Measurements from ENCODE around the gene GJB1. TPM values are rescaled to one million over a fixed set of nuclear protein-coding genes. Genes with fewer than 3 reads are reported as not detected.

Gene GJB1
- total RNA-seq, 1 experiment from 2014 or later, result not detected

DNA sequence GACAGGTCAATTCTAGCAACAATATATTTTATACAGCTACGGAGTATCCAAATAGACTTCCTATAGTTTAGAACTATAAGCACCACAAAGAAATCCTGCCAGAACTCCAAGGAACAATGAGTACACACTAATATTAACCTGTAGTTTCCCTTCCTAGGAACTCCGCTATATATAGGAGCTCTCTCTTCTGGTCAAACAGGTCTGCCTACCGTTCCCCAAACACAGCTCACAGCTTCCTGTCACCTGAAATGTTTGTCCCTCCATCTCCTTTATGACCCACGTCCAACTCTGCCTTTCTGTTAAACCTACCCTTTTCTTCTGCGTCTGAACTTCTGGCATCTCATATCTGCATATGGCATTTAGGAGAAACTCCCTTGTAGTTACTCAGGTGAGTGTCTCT, 10.5 kb upstream of the GJB1 start:
- H3K4me1 ChIP-seq (ENCODE audit: insufficient read depth, low read length), result peaks cover 8% of the 10 kb centered on the region; the same call in 1 of the 2 replicates
- intact Hi-C loops (cut with micrococcal nuclease), result no loop called here
- H3K27ac ChIP-seq (ENCODE audit: low read length), result no peak overlapping the region
- H3K36me3 ChIP-seq (ENCODE audit: low read depth, low read length), result no peaks in the 10 kb centered on the region
- ChIA-PET CTCF (no interaction called here), POLR2A (ENCODE audit: unreplicated experiment) (interaction anchor here (0.7 kb wide), 1 partner anchor 79 kb away, joined by 3 read pairs; no protein-coding TSS in a partner anchor)
- peak overlapping the region; percentile 29 for H3K4me2 ChIP-seq (ENCODE audit: low read length)
- BruUV-seq (replicated peaks), result no TSS peak
- no peaks in the 10 kb centered on the region for H4K20me1 ChIP-seq (ENCODE audit: low read length)
- peak; percentile 42 for DNase-seq
- TF ChIP-seq EZH2 (IDR thresholded peaks at IDR 0.05; ENCODE audit: low read length, unreplicated experiment) (no peak), EZH2phosphoT487 (IDR thresholded peaks at IDR 0.05; ENCODE audit: borderline replicate concordance, low read length) (no peak)
- TF ChIP-seq, protein P1, sequence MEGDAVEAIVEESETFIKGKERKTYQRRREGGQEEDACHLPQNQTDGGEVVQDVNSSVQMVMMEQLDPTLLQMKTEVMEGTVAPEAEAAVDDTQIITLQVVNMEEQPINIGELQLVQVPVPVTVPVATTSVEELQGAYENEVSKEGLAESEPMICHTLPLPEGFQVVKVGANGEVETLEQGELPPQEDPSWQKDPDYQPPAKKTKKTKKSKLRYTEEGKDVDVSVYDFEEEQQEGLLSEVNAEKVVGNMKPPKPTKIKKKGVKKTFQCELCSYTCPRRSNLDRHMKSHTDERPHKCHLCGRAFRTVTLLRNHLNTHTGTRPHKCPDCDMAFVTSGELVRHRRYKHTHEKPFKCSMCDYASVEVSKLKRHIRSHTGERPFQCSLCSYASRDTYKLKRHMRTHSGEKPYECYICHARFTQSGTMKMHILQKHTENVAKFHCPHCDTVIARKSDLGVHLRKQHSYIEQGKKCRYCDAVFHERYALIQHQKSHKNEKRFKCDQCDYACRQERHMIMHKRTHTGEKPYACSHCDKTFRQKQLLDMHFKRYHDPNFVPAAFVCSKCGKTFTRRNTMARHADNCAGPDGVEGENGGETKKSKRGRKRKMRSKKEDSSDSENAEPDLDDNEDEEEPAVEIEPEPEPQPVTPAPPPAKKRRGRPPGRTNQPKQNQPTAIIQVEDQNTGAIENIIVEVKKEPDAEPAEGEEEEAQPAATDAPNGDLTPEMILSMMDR (conservative IDR thresholded peaks at IDR 0.05; ENCODE audit: low read depth, low read length), result no peak
- no peaks in the 10 kb centered on the region for H3K79me2 ChIP-seq (ENCODE audit: low read length)
- H3K27me3 ChIP-seq (ENCODE audit: low read length), result peaks cover 4% of the 10 kb centered on the region; the same call in 1 of the 2 replicates
- no peaks in the 10 kb centered on the region for H3F3A ChIP-seq (ENCODE audit: low read length, unreplicated experiment)
- H3K9me3 ChIP-seq (ENCODE audit: low read length), result no peaks in the 10 kb centered on the region
- no peak overlapping the region for H3K4me3 ChIP-seq (ENCODE audit: low read length)
- no peaks in the 10 kb centered on the region for H3K9me2 ChIP-seq (replicated peaks; ENCODE audit: low read length)
- peak; percentile 46 for ATAC-seq
- H2AFZ ChIP-seq (ENCODE audit: low read length), result 0 out of 2 replicates have a peak overlapping the region, but pooled peaks have one; percentile 16
- H3K9ac ChIP-seq (ENCODE audit: low read length), result no peak overlapping the region

DNA sequence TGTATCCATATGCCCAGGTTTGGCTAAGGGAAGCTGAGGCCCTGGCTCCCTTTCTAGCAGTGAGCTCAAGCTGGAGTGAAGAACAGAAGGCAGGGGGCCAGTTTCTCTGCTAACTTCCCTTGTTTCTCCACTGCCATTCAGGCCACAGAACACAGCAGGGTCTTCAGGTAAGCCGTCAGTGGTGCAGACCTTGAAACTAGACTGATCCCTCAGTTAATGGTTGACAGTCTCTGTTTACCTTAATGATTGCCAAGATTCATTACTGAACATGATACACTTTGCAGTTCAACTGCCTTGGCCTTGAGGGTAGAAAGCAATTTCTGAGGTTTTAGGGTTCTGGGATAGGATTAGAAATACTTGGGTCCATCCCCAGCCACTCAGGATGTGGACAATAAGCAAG, 8.9 kb upstream of the GJB1 start:
- ChIA-PET POLR2A (ENCODE audit: unreplicated experiment) (no interaction called here), CTCF (no interaction called here)
- TF ChIP-seq, protein P1 (conservative IDR thresholded peaks at IDR 0.05; ENCODE audit: low read depth, low read length), result no peak
- no peak for TF ChIP-seq EZH2 (IDR thresholded peaks at IDR 0.05; ENCODE audit: low read length, unreplicated experiment)
- TF ChIP-seq EZH2phosphoT487 (IDR thresholded peaks at IDR 0.05; ENCODE audit: borderline replicate concordance, low read length), result no peak
- Histone ChIP-seq H3F3A (ENCODE audit: low read length, unreplicated experiment) (no peaks in the 10 kb centered on the region), H3K9me3 (ENCODE audit: low read length) (no peaks in the 10 kb centered on the region), H3K4me3 (ENCODE audit: low read length) (no peak overlapping the region), H3K9me2 (replicated peaks; ENCODE audit: low read length) (no peaks in the 10 kb centered on the region), H3K9ac (ENCODE audit: low read length) (no peak overlapping the region), H2AFZ (ENCODE audit: low read length) (no peak overlapping the region), H3K36me3 (ENCODE audit: low read depth, low read length) (no peaks in the 10 kb centered on the region), H3K4me1 (ENCODE audit: insufficient read depth, low read length) (peaks cover 8% of the 10 kb centered on the region; the same call in 1 of the 2 replicates), H4K20me1 (ENCODE audit: low read length) (no peaks in the 10 kb centered on the region), H3K27ac (ENCODE audit: low read length) (no peak overlapping the region), H3K79me2 (ENCODE audit: low read length) (no peaks in the 10 kb centered on the region), H3K4me2 (ENCODE audit: low read length) (no peak overlapping the region), H3K27me3 (ENCODE audit: low read length) (peaks cover 4% of the 10 kb centered on the region; the same call in 1 of the 2 replicates)
- intact Hi-C loops (cut with micrococcal nuclease), result no loop called here
- ATAC-seq (no peak), DNase-seq (no peak)
- BruUV-seq (replicated peaks), result no TSS peak

DNA sequence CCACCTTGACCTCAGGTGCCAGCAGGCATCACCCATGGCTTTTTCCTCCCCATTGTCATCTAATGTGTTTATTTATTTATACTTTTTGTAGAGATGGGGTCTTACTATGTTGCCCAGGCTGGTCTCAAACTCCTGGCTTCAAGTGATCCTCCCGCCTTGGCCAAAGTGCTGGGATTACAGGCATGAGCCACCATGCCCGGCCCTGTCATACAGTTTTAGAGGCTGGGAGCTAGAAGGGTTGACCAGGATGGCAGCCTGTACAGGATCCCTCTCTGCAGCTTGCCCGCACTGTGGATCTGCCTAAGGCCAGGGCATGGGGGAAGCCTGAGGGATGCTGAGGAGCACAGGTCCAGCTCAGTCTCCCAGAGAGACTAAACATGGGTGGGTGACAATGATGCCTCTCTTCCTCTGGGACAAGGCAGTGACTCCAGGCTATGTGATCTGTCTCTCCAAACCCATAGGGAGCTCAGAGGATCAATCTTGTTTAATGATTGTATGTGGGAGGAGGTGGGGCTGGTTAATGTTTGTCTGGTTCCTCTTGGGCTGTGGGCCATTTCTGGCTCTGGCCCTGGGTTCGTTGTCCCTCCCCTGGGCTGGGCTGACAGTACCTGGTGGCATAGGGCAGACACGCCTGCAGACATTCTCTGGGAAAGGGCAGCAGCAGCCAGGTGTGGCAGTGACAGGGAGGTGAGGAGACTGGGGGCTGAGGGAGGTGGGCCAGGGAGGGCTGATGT, 8.3 kb upstream of the GJB1 start:
- Histone ChIP-seq H4K20me1 (ENCODE audit: low read length) (no peaks in the 10 kb centered on the region), H3K4me3 (ENCODE audit: low read length) (no peak overlapping the region), H3K9me3 (ENCODE audit: low read length) (no peaks in the 10 kb centered on the region), H3K9ac (ENCODE audit: low read length) (no peak overlapping the region), H3K4me1 (ENCODE audit: insufficient read depth, low read length) (peaks cover 8% of the 10 kb centered on the region; the same call in 1 of the 2 replicates), H3K27ac (ENCODE audit: low read length) (no peak overlapping the region), H3K27me3 (ENCODE audit: low read length) (peaks cover 4% of the 10 kb centered on the region; the same call in 1 of the 2 replicates), H3F3A (ENCODE audit: low read length, unreplicated experiment) (no peaks in the 10 kb centered on the region), H2AFZ (ENCODE audit: low read length) (no peak overlapping the region), H3K9me2 (replicated peaks; ENCODE audit: low read length) (no peaks in the 10 kb centered on the region), H3K79me2 (ENCODE audit: low read length) (no peaks in the 10 kb centered on the region), H3K36me3 (ENCODE audit: low read depth, low read length) (no peaks in the 10 kb centered on the region), H3K4me2 (ENCODE audit: low read length) (no peak overlapping the region)
- POLR2A ChIA-PET (ENCODE audit: unreplicated experiment), result no interaction called here
- BruUV-seq (replicated peaks), result no TSS peak
- ATAC-seq (no peak), DNase-seq (no peak)
- intact Hi-C loops (cut with micrococcal nuclease), result no loop called here
- no peak for TF ChIP-seq EZH2 (IDR thresholded peaks at IDR 0.05; ENCODE audit: low read length, unreplicated experiment)
- TF ChIP-seq, protein P1 (conservative IDR thresholded peaks at IDR 0.05; ENCODE audit: low read depth, low read length), result no peak
- no peak for TF ChIP-seq EZH2phosphoT487 (IDR thresholded peaks at IDR 0.05; ENCODE audit: borderline replicate concordance, low read length)
- CTCF ChIA-PET, result no interaction called here

Measured in PC-3 (cell line).